T-helper 2 cell treated with Interferon-gamma antibody and Interleukin-4, amounts not matched to agents 100 ng/mL and 5 ng/mL, for 36 hours (primary cell): ENCODE results near the gene CHMP4A. TPM values are rescaled to one million over a fixed set of nuclear protein-coding genes. Genes with fewer than 3 reads are reported as not detected.
"Not testable (repeated sequence)": the region's sequence is repeated elsewhere in the genome, so short reads cannot be mapped to it uniquely, and the experiment has no call there.

Experiments
- intact Hi-C: fragments of 100-400 bp; cut with micrococcal nuclease; formaldehyde crosslinking; loops from one replicate; pipeline ENCODE4 v1.15.1; 2023
- total RNA-seq: library from RNA; stranded (reverse); gene quantifications from 2 replicates; pipeline ENCODE4 v1.2.3, GENCODE V29; 2022

Gene CHMP4A
- total RNA-seq, 1 donor from 2014 or later = 85.8 TPM

GRCh38 chr14:24228902-24229301 is 15.6 kb upstream of the CHMP4A start:
- intact Hi-C loops = no loop called here

GRCh38 chr14:24226473-24226872 is 13.2 kb upstream of the CHMP4A start:
- intact Hi-C loops = no loop called here

- intact Hi-C loops = no loop called here
Observed at GRCh38 chr14:24224618-24225071, 11.4 kb upstream of the CHMP4A start.

- intact Hi-C loops = not testable (repeated sequence)
Observed at GRCh38 chr14:24222987-24223386, 9.7 kb upstream of the CHMP4A start.

GRCh38 chr14:24219521-24219920 is 6.2 kb upstream of the CHMP4A start:
- intact Hi-C loops = no loop called here

- intact Hi-C loops = no loop called here
Observed at GRCh38 chr14:24219080-24219479, 5.8 kb upstream of the CHMP4A start.

GRCh38 chr14:24216876-24217275 is 3.6 kb upstream of the CHMP4A start:
- intact Hi-C loops = loop anchor here (1.0 kb wide), 5 partner anchors 15 to 116 kb away; partner anchors contain the start of genes DHRS1, GMPR2, NEDD8 and NOP9

GRCh38 chr14:24216345-24216699 is 3.0 kb upstream of the CHMP4A start:
- intact Hi-C loops = loop anchor here (1.0 kb wide), 5 partner anchors 16 to 117 kb away; partner anchors contain the start of genes DHRS1, GMPR2, NEDD8 and NOP9

GRCh38 chr14:24215495-24216344 is 2.4 kb upstream of the CHMP4A start, which contains the start of gene MDP1:
Gene MDP1 (minus strand): TSS chr14:24216066. CDS start chr14:24215955, 111 bp downstream.
- intact Hi-C loops = loop anchor here (1.0 kb wide), 5 partner anchors 17 to 118 kb away; partner anchors contain the start of genes DHRS1, GMPR2, NEDD8 and NOP9

GRCh38 chr14:24213866-24214662 is 776 bp upstream of the CHMP4A start:
- intact Hi-C loops = loop anchor here (1.0 kb wide), 7 partner anchors 19 to 228 kb away; partner anchors contain the start of genes DCAF11, IPO4, IRF9 and LTB4R

- intact Hi-C loops = no loop called here
Observed at GRCh38 chr14:24211311-24211710, 2.0 kb downstream of the CHMP4A start.

GRCh38 chr14:24207625-24208024 is 5.7 kb downstream of the CHMP4A start:
- intact Hi-C loops = no loop called here

- intact Hi-C loops = no loop called here
Observed at GRCh38 chr14:24207104-24207551, 6.2 kb downstream of the CHMP4A start.

- intact Hi-C loops = no loop called here
Observed at GRCh38 chr14:24206260-24207103, 6.8 kb downstream of the CHMP4A start.

- intact Hi-C loops = no loop called here
Observed at GRCh38 chr14:24204163-24205146, 8.8 kb downstream of the CHMP4A start.

- intact Hi-C loops = not testable (repeated sequence)
Observed at GRCh38 chr14:24203249-24203886, 9.9 kb downstream of the CHMP4A start.

GRCh38 chr14:24202538-24202937 is 10.8 kb downstream of the CHMP4A start:
- intact Hi-C loops = not testable (repeated sequence)

GRCh38 chr14:24198814-24199524 is 14.3 kb downstream of the CHMP4A start:
- intact Hi-C loops = loop anchor here (5.0 kb wide), 1 partner anchor 243 kb away; the partner anchor contains the start of gene SDR39U1
